Neural progenitor cell (in vitro differentiated cells): ENCODE results near the gene MPZL3. TPM values are rescaled to one million over a fixed set of nuclear protein-coding genes. Genes with fewer than 3 reads are reported as not detected.
"Not testable (repeated sequence)": the region's sequence is repeated elsewhere in the genome, so short reads cannot be mapped to it uniquely, and the experiment has no call there.

ENCODE experiments used
- DNase-seq: peaks from one replicate; pipeline ENCODE4 v3.0.0-alpha.2; 2016; ENCODE audit warnings: low spot score
- H2AFZ ChIP-seq: fragments of 200-600 bp; sonication (generic); replicated peaks from 2 replicates; pipeline ENCODE4 v1.6.1; 2016; ENCODE audit warnings: antibody characterized with exemption
- H3F3A ChIP-seq: fragments of 200-600 bp; sonication (generic); 2 replicates; pipeline ENCODE4 v1.6.1; 2016; ENCODE audit warnings: antibody characterized with exemption, low read depth
- H3K27ac ChIP-seq: fragments of 200-600 bp; sonication (generic); 2 replicates; pipeline ENCODE4 v1.5.1; 2016; ENCODE audit warnings: mild to moderate bottlenecking
- H3K27me3 ChIP-seq: fragments of 200-600 bp; sonication (generic); 2 replicates; pipeline ENCODE4 v1.6.1; 2016; ENCODE audit warnings: mild to moderate bottlenecking, moderate library complexity
- H3K36me3 ChIP-seq: fragments of 200-600 bp; sonication (generic); 2 replicates; pipeline ENCODE4 v1.5.1; 2016
- H3K4me1 ChIP-seq: fragments of 200-600 bp; sonication (generic); 2 replicates; pipeline ENCODE4 v1.6.1; 2016; ENCODE audit warnings: mixed run types
- H3K4me2 ChIP-seq: fragments of 200-600 bp; sonication (generic); 2 replicates; pipeline ENCODE4 v1.6.1; 2016
- H3K4me3 ChIP-seq: fragments of 200-600 bp; sonication (generic); 2 replicates; pipeline ENCODE4 v1.5.1; 2016
- H3K79me2 ChIP-seq: fragments of 200-600 bp; sonication (generic); 2 replicates; pipeline ENCODE4 v1.6.1; 2016; ENCODE audit warnings: low read depth
- H3K9ac ChIP-seq: fragments of 200-600 bp; sonication (generic); 2 replicates; pipeline ENCODE4 v1.6.1; 2016
- H3K9me3 ChIP-seq: fragments of 200-600 bp; sonication (generic); 2 replicates; pipeline ENCODE4 v1.5.1; 2016; ENCODE audit warnings: low read depth
- H4K20me1 ChIP-seq: fragments of 200-600 bp; sonication (generic); 2 replicates; pipeline ENCODE4 v1.6.1; 2016; ENCODE audit warnings: low read depth
- H3K27ac Mint-ChIP-seq: 3 replicates; pipeline ENCODE4 v1.8.0; 2021; ENCODE audit warnings: mixed read lengths
- H3K27me3 Mint-ChIP-seq: 2 replicates; pipeline ENCODE4 v1.8.0; 2022; ENCODE audit warnings: low read depth, mild to moderate bottlenecking, inconsistent platforms, moderate library complexity, mixed read lengths; ENCODE audit not compliant: insufficient read depth
- H3K36me3 Mint-ChIP-seq: 3 replicates; pipeline ENCODE4 v1.8.0; 2021; ENCODE audit warnings: mixed read lengths
- H3K4me1 Mint-ChIP-seq: 3 replicates; pipeline ENCODE4 v1.8.0; 2021; ENCODE audit warnings: mixed read lengths
- H3K4me3 Mint-ChIP-seq: 3 replicates; pipeline ENCODE4 v1.8.0; 2021; ENCODE audit warnings: mild to moderate bottlenecking, moderate library complexity, mixed read lengths
- H3K9me3 Mint-ChIP-seq: 3 replicates; pipeline ENCODE4 v1.8.0; 2020; ENCODE audit warnings: mixed read lengths
- CTCF ChIP-seq: fragments of 200-600 bp; sonication (generic); IDR thresholded peaks from 2 replicates; pipeline ENCODE4 v1.5.1; 2017; ENCODE audit warnings: antibody characterized with exemption, mild to moderate bottlenecking
- EZH2 ChIP-seq: fragments of 200-600 bp; sonication (generic); IDR thresholded peaks from 2 replicates; pipeline ENCODE4 v1.6.1; 2017; ENCODE audit warnings: antibody characterized with exemption, mild to moderate bottlenecking, moderate library complexity
- EZH2phosphoT487 ChIP-seq: fragments of 200-600 bp; sonication (generic); IDR thresholded peaks from 2 replicates; pipeline ENCODE4 v1.6.1; 2017; ENCODE audit warnings: antibody characterized with exemption
- total RNA-seq: library from RNA; depleted of rRNA; stranded (reverse); fragments of >200 nt; gene quantifications from 2 replicates; pipeline ENCODE4 v1.2.3, GENCODE V29; 2015; ENCODE audit warnings: low replicate concordance

MPZL3 gene
- total RNA-seq, 1 donor from 2014 or later, result 5.7 TPM

- H3K79me2 ChIP-seq, result no peaks in the 10 kb centered on the region
- H3K9me3 Mint-ChIP-seq, result peaks cover 10% of the 10 kb centered on the region
- peak overlapping the region; percentile 76 for H2AFZ ChIP-seq
- no peaks in the 10 kb centered on the region for H3F3A ChIP-seq
- no peak overlapping the region for H3K9ac ChIP-seq
- no peaks in the 10 kb centered on the region for H3K27me3 ChIP-seq
- DNase-seq, result no peak
- no peak overlapping the region for H3K4me3 ChIP-seq
- H4K20me1 ChIP-seq, result no peaks in the 10 kb centered on the region
- no peaks in the 10 kb centered on the region for H3K9me3 ChIP-seq
- H3K27me3 Mint-ChIP-seq, result peaks cover 4% of the 10 kb centered on the region
- no peak overlapping the region for H3K27ac ChIP-seq
- H3K36me3 ChIP-seq, result no peaks in the 10 kb centered on the region
- H3K4me1 ChIP-seq, result peaks cover 5% of the 10 kb centered on the region
- no peak for TF ChIP-seq EZH2
- no peak overlapping the region for H3K4me2 ChIP-seq
- H3K27ac Mint-ChIP-seq, result peak overlapping the region; percentile 83
- H3K4me1 Mint-ChIP-seq, result peaks cover 2% of the 10 kb centered on the region
- peaks cover 3% of the 10 kb centered on the region for H3K36me3 Mint-ChIP-seq
- no peak overlapping the region for H3K4me3 Mint-ChIP-seq
Measured at GRCh38 chr11:118194835-118195627, 57.1 kb downstream of the MPZL3 start.

GRCh38 chr11:118193910-118194566, 58.1 kb downstream of the MPZL3 start:
- no peak overlapping the region for H2AFZ ChIP-seq
- H3K27ac ChIP-seq, result no peak overlapping the region
- H4K20me1 ChIP-seq, result no peaks in the 10 kb centered on the region
- no peak overlapping the region for H3K9ac ChIP-seq
- no peak overlapping the region for H3K4me3 ChIP-seq
- H3K9me3 ChIP-seq, result no peaks in the 10 kb centered on the region
- DNase-seq, result no peak
- no peak for TF ChIP-seq EZH2
- no peak for TF ChIP-seq CTCF
- no peak for TF ChIP-seq EZH2phosphoT487
- no peaks in the 10 kb centered on the region for H3K27me3 ChIP-seq
- H3F3A ChIP-seq, result no peaks in the 10 kb centered on the region
- H3K4me2 ChIP-seq, result no peak overlapping the region
- H3K36me3 ChIP-seq, result no peaks in the 10 kb centered on the region
- H3K9me3 Mint-ChIP-seq, result peaks cover 12% of the 10 kb centered on the region
- H3K27me3 Mint-ChIP-seq, result peaks cover 4% of the 10 kb centered on the region
- peaks cover 3% of the 10 kb centered on the region for H3K36me3 Mint-ChIP-seq
- H3K4me1 Mint-ChIP-seq, result peaks cover 2% of the 10 kb centered on the region
- peaks cover 5% of the 10 kb centered on the region for H3K4me1 ChIP-seq
- H3K27ac Mint-ChIP-seq, result no peak overlapping the region
- H3K4me3 Mint-ChIP-seq, result no peak overlapping the region
- no peaks in the 10 kb centered on the region for H3K79me2 ChIP-seq

- H2AFZ ChIP-seq, H3K27ac Mint-ChIP-seq: not testable (repeated sequence)
Measured at GRCh38 chr11:118192817-118193216, 59.3 kb downstream of the MPZL3 start.

GRCh38 chr11:118190942-118191506, 61.1 kb downstream of the MPZL3 start:
- peaks cover 12% of the 10 kb centered on the region for H3K9me3 Mint-ChIP-seq

More at GRCh38 chr11:118192817-118193216, 59.3 kb downstream of the MPZL3 start:
- not testable (repeated sequence) for H3K4me3 ChIP-seq, H3K4me1 Mint-ChIP-seq, H3K27me3 ChIP-seq, H4K20me1 ChIP-seq, H3K4me3 Mint-ChIP-seq, H3K4me1 ChIP-seq, H3K9me3 ChIP-seq, DNase-seq, H3K79me2 ChIP-seq, H3K4me2 ChIP-seq, H3K9ac ChIP-seq, H3K36me3 Mint-ChIP-seq, H3K27me3 Mint-ChIP-seq, H3K27ac ChIP-seq, H3K36me3 ChIP-seq, H3F3A ChIP-seq
- peaks cover 12% of the 10 kb centered on the region for H3K9me3 Mint-ChIP-seq

More at GRCh38 chr11:118190942-118191506, 61.1 kb downstream of the MPZL3 start:
- H3K27me3 ChIP-seq, H3K36me3 ChIP-seq, H3K79me2 ChIP-seq, H3K27ac Mint-ChIP-seq, DNase-seq, H2AFZ ChIP-seq, H3K27ac ChIP-seq, H3K4me3 ChIP-seq, H4K20me1 ChIP-seq, H3F3A ChIP-seq, H3K9ac ChIP-seq, H3K27me3 Mint-ChIP-seq, H3K36me3 Mint-ChIP-seq, H3K4me2 ChIP-seq, H3K9me3 ChIP-seq, H3K4me1 Mint-ChIP-seq, H3K4me1 ChIP-seq, H3K4me3 Mint-ChIP-seq: not testable (repeated sequence)
